ENCODE measurements around the gene ESPN.

Gene ESPN

GRCh38 chr1:6408023-6408422 lies 16.6 kb upstream of the ESPN start:
- no peak for ATAC-seq
- TF ChIP-seq ZNF70 (CRISPR knock-in tag; IDR thresholded peaks at IDR 0.05), result no peak
- no peak for TF ChIP-seq RARB (CRISPR knock-in tag; IDR thresholded peaks at IDR 0.05)
- no peak for TF ChIP-seq ZC3H10 (CRISPR knock-in tag; IDR thresholded peaks at IDR 0.05)
- TF ChIP-seq GLIS3 (CRISPR knock-in tag; IDR thresholded peaks at IDR 0.05), result no peak
- no peak for TF ChIP-seq BACH2 (CRISPR knock-in tag; IDR thresholded peaks at IDR 0.05; ENCODE audit: borderline replicate concordance)
- no peak for TF ChIP-seq ZFP3 (CRISPR knock-in tag; IDR thresholded peaks at IDR 0.05)
- no peak for TF ChIP-seq ARNTL (CRISPR knock-in tag; IDR thresholded peaks at IDR 0.05; ENCODE audit: borderline replicate concordance, low read depth)
- no peak for TF ChIP-seq SNAI2 (CRISPR knock-in tag; IDR thresholded peaks at IDR 0.05)
- no peak for TF ChIP-seq ZNF8 (CRISPR knock-in tag; IDR thresholded peaks at IDR 0.05)
- TF ChIP-seq POU6F1 (CRISPR knock-in tag; IDR thresholded peaks at IDR 0.05; ENCODE audit: borderline replicate concordance, low read depth), result no peak
- no peak for TF ChIP-seq CSDC2 (CRISPR knock-in tag; IDR thresholded peaks at IDR 0.05)
- no peak for TF ChIP-seq CSRNP3 (CRISPR knock-in tag; IDR thresholded peaks at IDR 0.05)
- no peak for TF ChIP-seq ISL1 (CRISPR knock-in tag; IDR thresholded peaks at IDR 0.05)
- no peak for TF ChIP-seq PATZ1 (CRISPR knock-in tag; IDR thresholded peaks at IDR 0.05; ENCODE audit: borderline replicate concordance)
- TF ChIP-seq OSR1 (CRISPR knock-in tag; IDR thresholded peaks at IDR 0.05), result no peak
- TF ChIP-seq ZNF565 (CRISPR knock-in tag; conservative IDR thresholded peaks at IDR 0.05; ENCODE audit: low read depth), result no peak
- TF ChIP-seq TSHZ2 (CRISPR knock-in tag; IDR thresholded peaks at IDR 0.05), result no peak

GRCh38 chr1:6409053-6409452 lies 15.5 kb upstream of the ESPN start:
- no peak for ATAC-seq
- TF ChIP-seq ZC3H10 (CRISPR knock-in tag; IDR thresholded peaks at IDR 0.05) (no peak), TOX (CRISPR knock-in tag; IDR thresholded peaks at IDR 0.05; ENCODE audit: borderline replicate concordance) (no peak), ZNF565 (CRISPR knock-in tag; conservative IDR thresholded peaks at IDR 0.05; ENCODE audit: low read depth) (no peak), BACH2 (CRISPR knock-in tag; IDR thresholded peaks at IDR 0.05; ENCODE audit: borderline replicate concordance) (no peak), CREB5 (CRISPR knock-in tag; IDR thresholded peaks at IDR 0.05; ENCODE audit: low read depth) (no peak), PPARA (CRISPR knock-in tag; IDR thresholded peaks at IDR 0.05; ENCODE audit: borderline replicate concordance) (no peak), RARB (CRISPR knock-in tag; IDR thresholded peaks at IDR 0.05) (no peak), TSHZ2 (CRISPR knock-in tag; IDR thresholded peaks at IDR 0.05) (no peak), GLIS3 (CRISPR knock-in tag; IDR thresholded peaks at IDR 0.05) (no peak), ESRRG (CRISPR knock-in tag; IDR thresholded peaks at IDR 0.05) (no peak), ZFP30 (CRISPR knock-in tag; IDR thresholded peaks at IDR 0.05) (no peak), CSRNP3 (CRISPR knock-in tag; IDR thresholded peaks at IDR 0.05) (no peak), ZNF8 (CRISPR knock-in tag; IDR thresholded peaks at IDR 0.05) (no peak), ZFP3 (CRISPR knock-in tag; IDR thresholded peaks at IDR 0.05) (no peak), ZNF70 (CRISPR knock-in tag; IDR thresholded peaks at IDR 0.05) (no peak), SNAI2 (CRISPR knock-in tag; IDR thresholded peaks at IDR 0.05) (no peak)
